HepG2 (cell line): ENCODE measurements around the gene ZNF221. TPM values are rescaled to one million over a fixed set of nuclear protein-coding genes. Genes with fewer than 3 reads are reported as not detected.

Experiments
- ARNT2 ChIP-seq: sonication (generic); formaldehyde crosslinking; IDR thresholded peaks from 2 replicates; pipeline ENCODE4 v1.8.0; 2022; ENCODE audit warnings: mild to moderate bottlenecking, low read depth, missing genetic modification reagents, moderate library complexity
- CENPX ChIP-seq: sonication (generic); formaldehyde crosslinking; IDR thresholded peaks from 2 replicates; pipeline ENCODE4 v1.9.0; 2021; ENCODE audit warnings: mild to moderate bottlenecking, missing genetic modification reagents, moderate library complexity
- E2F5 ChIP-seq: sonication (generic); formaldehyde crosslinking; conservative IDR thresholded peaks from 2 replicates; pipeline ENCODE4 v1.4.0; 2020; ENCODE audit warnings: missing genetic modification reagents
- GABPA ChIP-seq, 2 experiments: IDR thresholded peaks; 2 replicates each; pipeline ENCODE4 v1.6.1; 2011 to 2016; ENCODE audit warnings: low read depth in 2 of 2, low read length in 1 of 2, missing biosample characterization in 1 of 2, missing genetic modification characterization in 1 of 2
- HCFC1 ChIP-seq: fragments of 150-350 bp; IDR thresholded peaks from 2 replicates; pipeline ENCODE4 v1.6.1; 2014; ENCODE audit warnings: low read depth, low read length
- IRF9 ChIP-seq: sonication (generic); formaldehyde crosslinking; IDR thresholded peaks from 2 replicates; pipeline ENCODE4 v1.8.0; 2022; ENCODE audit warnings: missing genetic modification reagents, mild to moderate bottlenecking, borderline replicate concordance
- KDM2A ChIP-seq: sonication (generic); formaldehyde crosslinking; IDR thresholded peaks from 2 replicates; pipeline ENCODE4 v1.4.0; 2020; ENCODE audit warnings: low read depth, missing genetic modification reagents, borderline replicate concordance
- KMT2B ChIP-seq: IDR thresholded peaks from 2 replicates; pipeline ENCODE4 v1.6.1; 2016; ENCODE audit warnings: missing genetic modification reagents, missing compliant biosample characterization
- MIXL1 ChIP-seq: IDR thresholded peaks from 2 replicates; pipeline ENCODE4 v1.6.1; 2016
- PHF20 ChIP-seq: sonication (generic); formaldehyde crosslinking; IDR thresholded peaks from 2 replicates; pipeline ENCODE4 v1.5.0; 2020; ENCODE audit warnings: mild to moderate bottlenecking, missing genetic modification reagents
- SAP130 ChIP-seq: IDR thresholded peaks from 2 replicates; pipeline ENCODE4 v1.6.1; 2016; ENCODE audit warnings: low read depth
- SRF ChIP-seq: IDR thresholded peaks from 2 replicates; pipeline ENCODE4 v1.6.1; 2011; ENCODE audit warnings: mild to moderate bottlenecking, low read depth, low read length, moderate library complexity
- TBL1XR1 ChIP-seq: fragments of 150-350 bp; IDR thresholded peaks from 2 replicates; pipeline ENCODE4 v1.6.1; 2014; ENCODE audit warnings: borderline replicate concordance, low read length; ENCODE audit not compliant: partially characterized antibody
- ZNF253 ChIP-seq: sonication (generic); formaldehyde crosslinking; IDR thresholded peaks from 2 replicates; pipeline ENCODE4 v1.8.0; 2022; ENCODE audit warnings: mild to moderate bottlenecking, missing genetic modification reagents, borderline replicate concordance
- ZNF557 ChIP-seq: sonication (generic); formaldehyde crosslinking; IDR thresholded peaks from 2 replicates; pipeline ENCODE4 v1.4.0; 2020; ENCODE audit warnings: missing genetic modification reagents
- ZNF629 ChIP-seq: sonication (generic); formaldehyde crosslinking; conservative IDR thresholded peaks from 2 replicates; pipeline ENCODE4 v1.5.0; 2020; ENCODE audit warnings: missing genetic modification reagents
- ZNF891 ChIP-seq: sonication (generic); formaldehyde crosslinking; IDR thresholded peaks from 2 replicates; pipeline ENCODE4 v1.5.0; 2020; ENCODE audit warnings: mild to moderate bottlenecking, missing genetic modification reagents
- polyA plus RNA-seq, 8 experiments: library from polyadenylated mRNA; depleted of rRNA in 3 of 8; stranded (reverse) in 7 of 8; unstranded in 1 of 8; fragments of >200 nt; fragmentation: Illumina TruSeq in 4 of 8; extraction: Trizol in 4 of 8; gene quantifications; 2 replicates each; pipeline versions ENCODE4 v1.2.1 to v1.2.3, GENCODE V29; 2011 to 2016; ENCODE audit warnings: low read depth in 4 of 8, missing spikeins in 1 of 8, mixed read lengths in 1 of 8; ENCODE audit not compliant: insufficient read depth in 1 of 8
- total RNA-seq, 5 experiments: library from RNA; depleted of rRNA; stranded (reverse); fragments of >200 nt; fragmentation: Illumina TruSeq; extraction: Trizol; gene quantifications; 2 replicates each; pipeline ENCODE4 v1.2.3, GENCODE V29; 2016; ENCODE audit warnings: low read depth in 1 of 5
- TF ChIP-seq, protein P1 (sequence below): sonication (generic); formaldehyde crosslinking; IDR thresholded peaks from 2 replicates; pipeline ENCODE4; 2020; ENCODE audit warnings: missing genetic modification reagents, mild to moderate bottlenecking, borderline replicate concordance
- TF ChIP-seq, protein P2 (sequence below): sonication (generic); formaldehyde crosslinking; IDR thresholded peaks from 2 replicates; pipeline ENCODE4 v1.5.1; 2020; ENCODE audit warnings: mild to moderate bottlenecking, missing genetic modification reagents, moderate library complexity

The ZNF221 gene
- total and polyA plus RNA-seq, 2 of the 13 experiments (the other 11 are each of a cell fraction or from before 2014, with no cell fraction given) = 0.48 to 3.4 TPM

GRCh38 chr19:43901395-43902390 is 49.3 kb upstream of the ZNF221 start (continued):
- TF ChIP-seq ZNF629 (CRISPR knock-in tag) (0 out of 2 replicates have a peak, but pooled peaks have one; percentile 21), KDM2A (CRISPR knock-in tag) (peak; percentile 60; the same call in 1 of the 2 replicates), HCFC1 (peak; percentile 80), MIXL1 (0 out of 2 replicates have a peak, but pooled peaks have one; percentile 12), CENPX (no peak), SRF (no peak), TBL1XR1 (peak; percentile 42), ZNF557 (CRISPR knock-in tag) (0 out of 2 replicates have a peak, but pooled peaks have one; percentile 27), KMT2B (CRISPR knock-in tag) (peak; percentile 60; the same call in 1 of the 2 replicates), SAP130 (CRISPR knock-in tag) (peak; percentile 86), ZNF253 (no peak), E2F5 (no peak), IRF9 (CRISPR knock-in tag) (0 out of 2 replicates have a peak, but pooled peaks have one; percentile 51), PHF20 (CRISPR knock-in tag) (peak; percentile 58; the same call in 1 of the 2 replicates), GABPA (IDR thresholded peaks at IDR 0.05; ENCODE audit: low read depth, low read length) (peak; percentile 69), GABPA (CRISPR knock-in tag; IDR thresholded peaks at IDR 0.05; ENCODE audit: low read depth) (peak; percentile 98), ARNT2 (0 out of 2 replicates have a peak, but pooled peaks have one; percentile 40), ZNF891 (CRISPR knock-in tag) (peak; percentile 93)
- TF ChIP-seq, protein P1, sequence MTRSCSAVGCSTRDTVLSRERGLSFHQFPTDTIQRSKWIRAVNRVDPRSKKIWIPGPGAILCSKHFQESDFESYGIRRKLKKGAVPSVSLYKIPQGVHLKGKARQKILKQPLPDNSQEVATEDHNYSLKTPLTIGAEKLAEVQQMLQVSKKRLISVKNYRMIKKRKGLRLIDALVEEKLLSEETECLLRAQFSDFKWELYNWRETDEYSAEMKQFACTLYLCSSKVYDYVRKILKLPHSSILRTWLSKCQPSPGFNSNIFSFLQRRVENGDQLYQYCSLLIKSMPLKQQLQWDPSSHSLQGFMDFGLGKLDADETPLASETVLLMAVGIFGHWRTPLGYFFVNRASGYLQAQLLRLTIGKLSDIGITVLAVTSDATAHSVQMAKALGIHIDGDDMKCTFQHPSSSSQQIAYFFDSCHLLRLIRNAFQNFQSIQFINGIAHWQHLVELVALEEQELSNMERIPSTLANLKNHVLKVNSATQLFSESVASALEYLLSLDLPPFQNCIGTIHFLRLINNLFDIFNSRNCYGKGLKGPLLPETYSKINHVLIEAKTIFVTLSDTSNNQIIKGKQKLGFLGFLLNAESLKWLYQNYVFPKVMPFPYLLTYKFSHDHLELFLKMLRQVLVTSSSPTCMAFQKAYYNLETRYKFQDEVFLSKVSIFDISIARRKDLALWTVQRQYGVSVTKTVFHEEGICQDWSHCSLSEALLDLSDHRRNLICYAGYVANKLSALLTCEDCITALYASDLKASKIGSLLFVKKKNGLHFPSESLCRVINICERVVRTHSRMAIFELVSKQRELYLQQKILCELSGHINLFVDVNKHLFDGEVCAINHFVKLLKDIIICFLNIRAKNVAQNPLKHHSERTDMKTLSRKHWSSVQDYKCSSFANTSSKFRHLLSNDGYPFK (CRISPR knock-in tag) = peak; percentile 50; the same call in 1 of the 2 replicates
- TF ChIP-seq, protein P2, sequence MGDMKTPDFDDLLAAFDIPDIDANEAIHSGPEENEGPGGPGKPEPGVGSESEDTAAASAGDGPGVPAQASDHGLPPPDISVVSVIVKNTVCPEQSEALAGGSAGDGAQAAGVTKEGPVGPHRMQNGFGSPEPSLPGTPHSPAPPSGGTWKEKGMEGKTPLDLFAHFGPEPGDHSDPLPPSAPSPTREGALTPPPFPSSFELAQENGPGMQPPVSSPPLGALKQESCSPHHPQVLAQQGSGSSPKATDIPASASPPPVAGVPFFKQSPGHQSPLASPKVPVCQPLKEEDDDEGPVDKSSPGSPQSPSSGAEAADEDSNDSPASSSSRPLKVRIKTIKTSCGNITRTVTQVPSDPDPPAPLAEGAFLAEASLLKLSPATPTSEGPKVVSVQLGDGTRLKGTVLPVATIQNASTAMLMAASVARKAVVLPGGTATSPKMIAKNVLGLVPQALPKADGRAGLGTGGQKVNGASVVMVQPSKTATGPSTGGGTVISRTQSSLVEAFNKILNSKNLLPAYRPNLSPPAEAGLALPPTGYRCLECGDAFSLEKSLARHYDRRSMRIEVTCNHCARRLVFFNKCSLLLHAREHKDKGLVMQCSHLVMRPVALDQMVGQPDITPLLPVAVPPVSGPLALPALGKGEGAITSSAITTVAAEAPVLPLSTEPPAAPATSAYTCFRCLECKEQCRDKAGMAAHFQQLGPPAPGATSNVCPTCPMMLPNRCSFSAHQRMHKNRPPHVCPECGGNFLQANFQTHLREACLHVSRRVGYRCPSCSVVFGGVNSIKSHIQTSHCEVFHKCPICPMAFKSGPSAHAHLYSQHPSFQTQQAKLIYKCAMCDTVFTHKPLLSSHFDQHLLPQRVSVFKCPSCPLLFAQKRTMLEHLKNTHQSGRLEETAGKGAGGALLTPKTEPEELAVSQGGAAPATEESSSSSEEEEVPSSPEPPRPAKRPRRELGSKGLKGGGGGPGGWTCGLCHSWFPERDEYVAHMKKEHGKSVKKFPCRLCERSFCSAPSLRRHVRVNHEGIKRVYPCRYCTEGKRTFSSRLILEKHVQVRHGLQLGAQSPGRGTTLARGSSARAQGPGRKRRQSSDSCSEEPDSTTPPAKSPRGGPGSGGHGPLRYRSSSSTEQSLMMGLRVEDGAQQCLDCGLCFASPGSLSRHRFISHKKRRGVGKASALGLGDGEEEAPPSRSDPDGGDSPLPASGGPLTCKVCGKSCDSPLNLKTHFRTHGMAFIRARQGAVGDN (CRISPR knock-in tag) = peak; percentile 72
